HepG2 (cell line): ENCODE measurements around the gene FITM1. TPM values are rescaled to one million over a fixed set of nuclear protein-coding genes. Genes with fewer than 3 reads are reported as not detected.

Experiments
- BCL3 ChIP-seq: sonication (generic); formaldehyde crosslinking; IDR thresholded peaks from 2 replicates; pipeline ENCODE4 v1.5.1; 2020; ENCODE audit warnings: mild to moderate bottlenecking, missing genetic modification reagents, moderate library complexity
- CAMTA2 ChIP-seq: sonication (generic); formaldehyde crosslinking; IDR thresholded peaks from 2 replicates; pipeline ENCODE4 v1.4.0; 2020; ENCODE audit warnings: mild to moderate bottlenecking, missing genetic modification reagents, borderline replicate concordance
- FOXA1 ChIP-seq, 2 experiments: fragments of 450-650 bp in 1 of 2; sonication (generic) in 1 of 2; formaldehyde crosslinking in 1 of 2; IDR thresholded peaks; 2 replicates each; pipeline versions ENCODE4 v1.4.0 to v1.6.1; 2016 to 2020; ENCODE audit warnings: missing genetic modification reagents in 1 of 2
- HMGXB3 ChIP-seq: sonication (generic); formaldehyde crosslinking; IDR thresholded peaks from 2 replicates; pipeline ENCODE4 v1.4.0; 2020; ENCODE audit warnings: missing genetic modification reagents, borderline replicate concordance
- IKZF5 ChIP-seq: IDR thresholded peaks from 2 replicates; pipeline ENCODE4 v1.6.1; 2018; ENCODE audit warnings: missing genetic modification reagents, mild to moderate bottlenecking, missing compliant biosample characterization
- ISX ChIP-seq: sonication (generic); formaldehyde crosslinking; conservative IDR thresholded peaks from 2 replicates; pipeline ENCODE4 v1.5.0; 2020; ENCODE audit warnings: missing genetic modification reagents
- KLF9 ChIP-seq: IDR thresholded peaks from 2 replicates; pipeline ENCODE4 v1.6.1; 2016; ENCODE audit warnings: low read depth
- PBX3 ChIP-seq: sonication (generic); formaldehyde crosslinking; IDR thresholded peaks from 2 replicates; pipeline ENCODE4 v1.8.1; 2023; ENCODE audit warnings: missing genetic modification reagents, inconsistent platforms, borderline replicate concordance
- PHF5A ChIP-seq: IDR thresholded peaks from one replicate; pipeline ENCODE4 v1.6.1; 2018; ENCODE audit warnings: low read depth, missing genetic modification reagents; ENCODE audit not compliant: unreplicated experiment
- SAP130 ChIP-seq: IDR thresholded peaks from 2 replicates; pipeline ENCODE4 v1.6.1; 2016; ENCODE audit warnings: low read depth
- SNAI1 ChIP-seq: sonication (generic); formaldehyde crosslinking; IDR thresholded peaks from 2 replicates; pipeline ENCODE4 v1.5.0; 2020; ENCODE audit warnings: mild to moderate bottlenecking, missing genetic modification reagents, borderline replicate concordance
- ZNF24 ChIP-seq: fragments of 450-650 bp; IDR thresholded peaks from 2 replicates; pipeline ENCODE4 v1.6.1; 2017; ENCODE audit warnings: antibody characterized with exemption, mild to moderate bottlenecking
- ZNF274 ChIP-seq: sonication (generic); formaldehyde crosslinking; IDR thresholded peaks from 2 replicates; pipeline ENCODE4 v1.5.1; 2020; ENCODE audit warnings: mild to moderate bottlenecking, missing genetic modification reagents
- ZNF276 ChIP-seq: sonication (generic); formaldehyde crosslinking; IDR thresholded peaks from 2 replicates; pipeline ENCODE4 v1.4.0; 2020; ENCODE audit warnings: mild to moderate bottlenecking, low read depth, missing genetic modification reagents
- ZNF614 ChIP-seq: IDR thresholded peaks from 2 replicates; pipeline ENCODE4 v1.6.1; 2018; ENCODE audit warnings: missing biosample characterization, missing genetic modification reagents, inconsistent platforms, borderline replicate concordance
- ZNF639 ChIP-seq: conservative IDR thresholded peaks from 2 replicates; pipeline ENCODE4 v1.6.1; 2018; ENCODE audit warnings: missing genetic modification reagents
- polyA plus RNA-seq, 8 experiments: library from polyadenylated mRNA; depleted of rRNA in 3 of 8; stranded (reverse) in 7 of 8; unstranded in 1 of 8; fragments of >200 nt; fragmentation: Illumina TruSeq in 4 of 8; extraction: Trizol in 4 of 8; gene quantifications; 2 replicates each; pipeline versions ENCODE4 v1.2.1 to v1.2.3, GENCODE V29; 2011 to 2016; ENCODE audit warnings: low read depth in 4 of 8, missing spikeins in 1 of 8, mixed read lengths in 1 of 8; ENCODE audit not compliant: insufficient read depth in 1 of 8
- total RNA-seq, 5 experiments: library from RNA; depleted of rRNA; stranded (reverse); fragments of >200 nt; fragmentation: Illumina TruSeq; extraction: Trizol; gene quantifications; 2 replicates each; pipeline ENCODE4 v1.2.3, GENCODE V29; 2016; ENCODE audit warnings: low read depth in 1 of 5

FITM1 gene
- total and polyA plus RNA-seq, 2 of the 13 experiments (the other 11 are each of a cell fraction or from before 2014, with no cell fraction given), result 2.7 to 5.8 TPM

- TF ChIP-seq ZNF24, result peak; percentile 53; the same call in 1 of the 2 replicates
- TF ChIP-seq ISX (CRISPR knock-in tag), result 0 out of 2 replicates have a peak, but pooled peaks have one; percentile 81
- peak; percentile 32; the same call in 1 of the 2 replicates for TF ChIP-seq IKZF5 (CRISPR knock-in tag)
- peak; percentile 89 for TF ChIP-seq SAP130
- no peak; the same call in none of the 2 replicates for TF ChIP-seq BCL3 (CRISPR knock-in tag)
- 0 out of 2 replicates have a peak, but pooled peaks have one; percentile 52 for TF ChIP-seq ZNF276 (CRISPR knock-in tag)
- 0 out of 2 replicates have a peak, but pooled peaks have one; percentile 2 for TF ChIP-seq CAMTA2 (CRISPR knock-in tag)
- TF ChIP-seq PHF5A (CRISPR knock-in tag), result peak; percentile 26
- TF ChIP-seq KLF9 (CRISPR knock-in tag), result no peak
- TF ChIP-seq FOXA1 (IDR thresholded peaks at IDR 0.05), result no peak
- TF ChIP-seq FOXA1 (CRISPR knock-in tag; IDR thresholded peaks at IDR 0.05), result no peak
- TF ChIP-seq ZNF639 (CRISPR knock-in tag), result no peak; the same call in 1 of the 2 replicates
- peak; percentile 19 for TF ChIP-seq ZNF274 (CRISPR knock-in tag)
- peak; percentile 66; the same call in 1 of the 2 replicates for TF ChIP-seq PBX3
- TF ChIP-seq ZNF614 (CRISPR knock-in tag), result no peak; the same call in 1 of the 2 replicates
- TF ChIP-seq SNAI1 (CRISPR knock-in tag), result no peak
- no peak for TF ChIP-seq HMGXB3
Observed at GRCh38 chr14:24146978-24147760, 16.7 kb downstream of the FITM1 start, which contains the start of gene RNF31 (continued).
